ENCODE results near the gene ETAA1. TPM values are rescaled to one million over a fixed set of nuclear protein-coding genes. Genes with fewer than 3 reads are reported as not detected.
A peak's percentile ranks its signal among the peaks of the same experiment; 100 is the strongest.

The ETAA1 gene
- 12.4 TPM for polyA plus RNA-seq
- long read RNA-seq, donor 1, partial matches to known transcripts = 0 of 1 reads
- long read RNA-seq, donor 1, other reads (novel, unspliced or antisense) = 0 of 1 reads
- long read RNA-seq, donor 2, partial matches to known transcripts = 0 of 1 reads
- long read RNA-seq, donor 2, other reads (novel, unspliced or antisense) = 0 of 1 reads
- long read RNA-seq, donor 3 = 0 reads
- long read RNA-seq, donor 4 = 0 reads
- long read RNA-seq, donor 5, partial matches to known transcripts = 0 of 2 reads
- long read RNA-seq, donor 5, other reads (novel, unspliced or antisense) = 0 of 2 reads
- long read RNA-seq, donor 6 = 0 reads
- long read RNA-seq, donor 7 = 0 reads
- long read RNA-seq, donor 8, partial matches to known transcripts = 5 of 7 reads
- long read RNA-seq, donor 8, other reads (novel, unspliced or antisense) = 0 of 7 reads
- long read RNA-seq, donor 9 = 0 reads
- long read RNA-seq, donor 10 = 0 reads
- long read RNA-seq, donor 11, partial matches to known transcripts = 0 of 1 reads
- long read RNA-seq, donor 11, other reads (novel, unspliced or antisense) = 0 of 1 reads

GRCh38 chr2:67397143-67397986, at the start of gene ETAA1:
Gene ETAA1, plus strand, starts transcription at chr2:67397333. Its CDS starts 116 bp downstream, at chr2:67397449.
- no CpG with 5 or more reads among the region's 61 CpGs for WGBS (ENCODE audit: insufficient coverage, low lambda C conversion rate)
- Histone ChIP-seq H3K36me3 (ENCODE audit: control insufficient read depth, insufficient read depth, low read length) (peaks cover 2% of the 10 kb centered on the region), H3K27me3 (ENCODE audit: control insufficient read depth, insufficient read depth, low read length) (no peaks in the 10 kb centered on the region), H3K9me3 (ENCODE audit: control insufficient read depth, low read depth, low read length) (no peaks in the 10 kb centered on the region), H3K4me1 (ENCODE audit: control insufficient read depth, insufficient read depth, low read length) (no peaks in the 10 kb centered on the region), H3K27ac (ENCODE audit: low read length) (peak within 1 kb of the TSS; percentile 94), H3K4me3 (ENCODE audit: low read length) (peak within 1 kb of the TSS; percentile 90)
- DNase-seq = peak; percentile 84 to 93

GRCh38 chr2:67366832-67367412, 30.2 kb upstream of the ETAA1 start:
- no peaks in the 10 kb centered on the region for H3K27me3 ChIP-seq (ENCODE audit: control insufficient read depth, insufficient read depth, low read length)
- H3K4me1 ChIP-seq (ENCODE audit: control insufficient read depth, insufficient read depth, low read length) = no peaks in the 10 kb centered on the region
- no peak overlapping the region for H3K27ac ChIP-seq (ENCODE audit: low read length)
- H3K9me3 ChIP-seq (ENCODE audit: control insufficient read depth, low read depth, low read length) = no peaks in the 10 kb centered on the region
- no peak for DNase-seq
- H3K4me3 ChIP-seq (ENCODE audit: low read length) = no peak overlapping the region
- H3K36me3 ChIP-seq (ENCODE audit: control insufficient read depth, insufficient read depth, low read length) = no peaks in the 10 kb centered on the region

GRCh38 chr2:67374481-67374880, 22.7 kb upstream of the ETAA1 start:
- no peak overlapping the region for H3K4me3 ChIP-seq (ENCODE audit: low read length)
- H3K27ac ChIP-seq (ENCODE audit: low read length) = no peak overlapping the region
- no peaks in the 10 kb centered on the region for H3K4me1 ChIP-seq (ENCODE audit: control insufficient read depth, insufficient read depth, low read length)
- no peaks in the 10 kb centered on the region for H3K36me3 ChIP-seq (ENCODE audit: control insufficient read depth, insufficient read depth, low read length)
- WGBS (ENCODE audit: insufficient coverage, low lambda C conversion rate) = no CpG with 5 or more reads among the region's 2 CpGs
- H3K9me3 ChIP-seq (ENCODE audit: control insufficient read depth, low read depth, low read length) = no peaks in the 10 kb centered on the region
- no peak for DNase-seq
- no peaks in the 10 kb centered on the region for H3K27me3 ChIP-seq (ENCODE audit: control insufficient read depth, insufficient read depth, low read length)

GRCh38 chr2:67374949-67375348, 22.2 kb upstream of the ETAA1 start:
- no peak for DNase-seq
- Histone ChIP-seq H3K27ac (ENCODE audit: low read length) (no peak overlapping the region), H3K9me3 (ENCODE audit: control insufficient read depth, low read depth, low read length) (no peaks in the 10 kb centered on the region), H3K4me3 (ENCODE audit: low read length) (no peak overlapping the region), H3K27me3 (ENCODE audit: control insufficient read depth, insufficient read depth, low read length) (no peaks in the 10 kb centered on the region), H3K36me3 (ENCODE audit: control insufficient read depth, insufficient read depth, low read length) (no peaks in the 10 kb centered on the region), H3K4me1 (ENCODE audit: control insufficient read depth, insufficient read depth, low read length) (no peaks in the 10 kb centered on the region)
- 100% methylated on average over 1 of the region's 1 CpG for WGBS (ENCODE audit: insufficient coverage, low lambda C conversion rate)

- H3K36me3 ChIP-seq (ENCODE audit: control insufficient read depth, insufficient read depth, low read length) = no peaks in the 10 kb centered on the region
- 83% methylated on average over 1 of the region's 1 CpG for WGBS (ENCODE audit: insufficient coverage, low lambda C conversion rate)
- H3K27me3 ChIP-seq (ENCODE audit: control insufficient read depth, insufficient read depth, low read length) = no peaks in the 10 kb centered on the region
- H3K9me3 ChIP-seq (ENCODE audit: control insufficient read depth, low read depth, low read length) = no peaks in the 10 kb centered on the region
- H3K4me3 ChIP-seq (ENCODE audit: low read length) = no peak overlapping the region
- no peak for DNase-seq
- no peaks in the 10 kb centered on the region for H3K4me1 ChIP-seq (ENCODE audit: control insufficient read depth, insufficient read depth, low read length)
- H3K27ac ChIP-seq (ENCODE audit: low read length) = no peak overlapping the region
These were observed 18.6 kb upstream of the ETAA1 start for GRCh38 chr2:67378555-67378954.

GRCh38 chr2:67379048-67379447, 18.1 kb upstream of the ETAA1 start:
- Histone ChIP-seq H3K27me3 (ENCODE audit: control insufficient read depth, insufficient read depth, low read length) (no peaks in the 10 kb centered on the region), H3K4me1 (ENCODE audit: control insufficient read depth, insufficient read depth, low read length) (no peaks in the 10 kb centered on the region), H3K9me3 (ENCODE audit: control insufficient read depth, low read depth, low read length) (no peaks in the 10 kb centered on the region), H3K27ac (ENCODE audit: low read length) (no peak overlapping the region), H3K36me3 (ENCODE audit: control insufficient read depth, insufficient read depth, low read length) (no peaks in the 10 kb centered on the region), H3K4me3 (ENCODE audit: low read length) (no peak overlapping the region)
- DNase-seq = no peak
- no CpG with 5 or more reads among the region's 1 CpG for WGBS (ENCODE audit: insufficient coverage, low lambda C conversion rate)

- WGBS (ENCODE audit: insufficient coverage, low lambda C conversion rate) = 100% methylated on average over 1 of the region's 3 CpGs
- DNase-seq = no peak
These were observed 12.9 kb upstream of the ETAA1 start for GRCh38 chr2:67384123-67384822.

GRCh38 chr2:67388680-67389079, 8.5 kb upstream of the ETAA1 start:
- no peak overlapping the region for H3K27ac ChIP-seq (ENCODE audit: low read length)
- H3K4me1 ChIP-seq (ENCODE audit: control insufficient read depth, insufficient read depth, low read length) = no peaks in the 10 kb centered on the region
- no peaks in the 10 kb centered on the region for H3K36me3 ChIP-seq (ENCODE audit: control insufficient read depth, insufficient read depth, low read length)
- H3K9me3 ChIP-seq (ENCODE audit: control insufficient read depth, low read depth, low read length) = no peaks in the 10 kb centered on the region
- WGBS (ENCODE audit: insufficient coverage, low lambda C conversion rate) = no CpG with 5 or more reads among the region's 2 CpGs
- no peak for DNase-seq
- H3K27me3 ChIP-seq (ENCODE audit: control insufficient read depth, insufficient read depth, low read length) = no peaks in the 10 kb centered on the region
- no peak overlapping the region for H3K4me3 ChIP-seq (ENCODE audit: low read length)

More at GRCh38 chr2:67384123-67384822, 12.9 kb upstream of the ETAA1 start:
- H3K4me3 ChIP-seq (ENCODE audit: low read length) = no peak overlapping the region
- no peaks in the 10 kb centered on the region for H3K36me3 ChIP-seq (ENCODE audit: control insufficient read depth, insufficient read depth, low read length)
- H3K4me1 ChIP-seq (ENCODE audit: control insufficient read depth, insufficient read depth, low read length) = no peaks in the 10 kb centered on the region
- H3K27ac ChIP-seq (ENCODE audit: low read length) = no peak overlapping the region
- no peaks in the 10 kb centered on the region for H3K27me3 ChIP-seq (ENCODE audit: control insufficient read depth, insufficient read depth, low read length)
- H3K9me3 ChIP-seq (ENCODE audit: control insufficient read depth, low read depth, low read length) = no peaks in the 10 kb centered on the region

- no peaks in the 10 kb centered on the region for H3K36me3 ChIP-seq (ENCODE audit: control insufficient read depth, insufficient read depth, low read length)
- no peaks in the 10 kb centered on the region for H3K4me1 ChIP-seq (ENCODE audit: control insufficient read depth, insufficient read depth, low read length)
- no peaks in the 10 kb centered on the region for H3K27me3 ChIP-seq (ENCODE audit: control insufficient read depth, insufficient read depth, low read length)
- H3K27ac ChIP-seq (ENCODE audit: low read length) = no peak overlapping the region
- H3K9me3 ChIP-seq (ENCODE audit: control insufficient read depth, low read depth, low read length) = no peaks in the 10 kb centered on the region
- no peak for DNase-seq
- 86% methylated on average over 2 of the region's 2 CpGs for WGBS (ENCODE audit: insufficient coverage, low lambda C conversion rate)
- no peak overlapping the region for H3K4me3 ChIP-seq (ENCODE audit: low read length)
These were observed 7.8 kb upstream of the ETAA1 start for GRCh38 chr2:67389286-67389685.

- no peak for DNase-seq
- H3K27me3 ChIP-seq (ENCODE audit: control insufficient read depth, insufficient read depth, low read length) = no peaks in the 10 kb centered on the region
- H3K27ac ChIP-seq (ENCODE audit: low read length) = no peak overlapping the region
- H3K4me3 ChIP-seq (ENCODE audit: low read length) = no peak overlapping the region
- no peaks in the 10 kb centered on the region for H3K36me3 ChIP-seq (ENCODE audit: control insufficient read depth, insufficient read depth, low read length)
- H3K9me3 ChIP-seq (ENCODE audit: control insufficient read depth, low read depth, low read length) = no peaks in the 10 kb centered on the region
- no peaks in the 10 kb centered on the region for H3K4me1 ChIP-seq (ENCODE audit: control insufficient read depth, insufficient read depth, low read length)
These were observed 7.3 kb upstream of the ETAA1 start for GRCh38 chr2:67389788-67390187.
